OCI-LY7 (cell line): ENCODE data around the gene SHF.

Experiments
- CTCF ChIP-seq: fragments of 200-600 bp; sonication (generic); conservative IDR thresholded peaks from 2 replicates; pipeline ENCODE4 v1.5.1; 2014; ENCODE audit warnings: mild to moderate bottlenecking, antibody characterized with exemption, low read length, moderate library complexity, mixed read lengths
- EZH2phosphoT487 ChIP-seq: fragments of 200-600 bp; sonication (generic); IDR thresholded peaks from 2 replicates; pipeline ENCODE4 v1.6.1; 2018; ENCODE audit warnings: low read depth, borderline replicate concordance, mild to moderate bottlenecking, mixed run types, antibody characterized with exemption, low read length, moderate library complexity, mixed read lengths

- no peak for TF ChIP-seq CTCF
- no peak for TF ChIP-seq EZH2phosphoT487
These were observed 24.3 kb downstream of the SHF start for GRCh38 chr15:45163508-45163856.
